SK-N-DZ (cell line): ENCODE results near the gene PLXDC2.

Experiments used
- DNase-seq: peaks from one replicate; pipeline ENCODE4 v3.0.0-alpha.2; 2015; ENCODE audit warnings: low spot score

Gene PLXDC2

GRCh38 chr10:19911886-19912285 is 95.7 kb downstream of the PLXDC2 start:
- DNase-seq, result no peak

DNA sequence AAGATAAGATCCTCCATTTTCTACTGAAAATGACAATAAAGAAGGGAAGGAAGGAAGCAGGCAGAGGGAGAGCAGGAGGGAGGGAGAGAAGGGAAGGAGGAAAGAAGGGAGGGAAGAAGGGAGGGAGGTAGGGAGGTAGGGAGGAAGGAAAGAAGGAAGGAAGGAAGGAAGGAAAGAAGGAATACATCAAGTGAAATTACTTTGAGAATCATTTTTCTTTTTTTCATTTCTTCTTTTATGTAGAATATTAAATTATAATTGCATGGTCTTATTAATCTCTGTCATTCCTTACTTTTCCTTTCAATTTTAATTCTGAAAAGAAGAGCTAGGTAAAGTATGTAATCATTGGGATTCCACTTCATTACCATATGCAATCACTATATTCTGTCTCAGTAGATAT is 97.8 kb downstream of the PLXDC2 start:
- DNase-seq, result no peak

DNA sequence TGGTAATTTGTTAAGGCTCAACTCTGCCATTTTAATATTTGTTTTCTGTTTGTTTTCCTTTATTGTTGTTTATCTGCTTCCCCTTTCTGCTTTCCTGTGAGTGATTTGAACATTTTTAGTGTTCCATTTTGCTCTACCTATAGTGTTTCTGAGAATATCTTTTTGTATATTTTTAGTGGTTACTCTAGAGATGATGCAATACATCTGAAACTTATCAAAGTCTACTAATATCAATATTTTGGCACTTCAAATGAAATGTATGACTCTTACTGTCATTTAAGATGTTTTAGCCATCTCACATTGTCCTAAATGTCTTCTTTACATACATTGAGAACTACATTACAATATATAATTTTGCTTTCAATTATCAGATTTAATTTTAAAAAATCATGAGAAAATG is 98.9 kb downstream of the PLXDC2 start:
- no peak for DNase-seq

GRCh38 chr10:19915816-19916215 is 99.6 kb downstream of the PLXDC2 start:
- DNase-seq, result no peak

GRCh38 chr10:19917751-19918478 is 101.7 kb downstream of the PLXDC2 start:
- DNase-seq, result no peak

DNA sequence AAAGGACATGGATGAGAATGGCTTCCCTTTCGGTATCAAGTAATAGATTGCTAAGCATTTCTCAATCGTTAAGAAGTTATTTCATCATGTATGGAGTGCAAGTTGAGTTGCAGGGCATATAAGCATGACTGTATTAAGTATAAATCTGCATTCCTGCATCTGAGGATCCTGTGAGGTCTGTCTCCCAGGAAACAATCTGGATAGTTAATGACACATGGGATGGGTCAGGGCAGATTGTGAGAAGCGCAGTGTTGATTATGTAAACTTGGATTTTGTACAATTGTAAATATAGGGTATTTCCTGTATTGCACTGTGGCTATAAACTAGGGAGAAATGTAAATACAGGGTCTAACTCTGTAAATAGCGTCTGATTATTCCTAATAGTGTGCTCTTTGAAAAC is 102.6 kb downstream of the PLXDC2 start:
- DNase-seq, result no peak

DNA sequence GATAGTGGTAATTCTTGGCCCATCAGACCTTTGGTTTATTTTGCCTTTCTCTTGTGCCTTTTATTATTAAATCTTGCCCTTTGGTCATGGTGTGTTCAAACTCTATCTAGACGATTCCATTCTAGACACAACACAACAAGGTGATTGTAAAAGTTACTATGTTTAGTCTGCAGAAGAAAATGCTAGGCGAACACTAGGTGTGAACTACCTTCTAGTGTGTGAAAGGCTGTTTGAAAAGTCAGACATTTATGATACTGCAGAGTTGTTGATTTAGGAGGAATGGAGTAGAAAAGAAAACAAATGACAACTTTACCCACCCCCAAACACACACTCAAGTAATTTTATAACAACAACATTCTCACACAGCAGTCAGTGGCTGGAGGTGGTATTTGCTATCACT is 103.4 kb downstream of the PLXDC2 start:
- no peak for DNase-seq

- no peak for DNase-seq
Measured at GRCh38 chr10:19920075-19920726, 104.0 kb downstream of the PLXDC2 start.

DNA sequence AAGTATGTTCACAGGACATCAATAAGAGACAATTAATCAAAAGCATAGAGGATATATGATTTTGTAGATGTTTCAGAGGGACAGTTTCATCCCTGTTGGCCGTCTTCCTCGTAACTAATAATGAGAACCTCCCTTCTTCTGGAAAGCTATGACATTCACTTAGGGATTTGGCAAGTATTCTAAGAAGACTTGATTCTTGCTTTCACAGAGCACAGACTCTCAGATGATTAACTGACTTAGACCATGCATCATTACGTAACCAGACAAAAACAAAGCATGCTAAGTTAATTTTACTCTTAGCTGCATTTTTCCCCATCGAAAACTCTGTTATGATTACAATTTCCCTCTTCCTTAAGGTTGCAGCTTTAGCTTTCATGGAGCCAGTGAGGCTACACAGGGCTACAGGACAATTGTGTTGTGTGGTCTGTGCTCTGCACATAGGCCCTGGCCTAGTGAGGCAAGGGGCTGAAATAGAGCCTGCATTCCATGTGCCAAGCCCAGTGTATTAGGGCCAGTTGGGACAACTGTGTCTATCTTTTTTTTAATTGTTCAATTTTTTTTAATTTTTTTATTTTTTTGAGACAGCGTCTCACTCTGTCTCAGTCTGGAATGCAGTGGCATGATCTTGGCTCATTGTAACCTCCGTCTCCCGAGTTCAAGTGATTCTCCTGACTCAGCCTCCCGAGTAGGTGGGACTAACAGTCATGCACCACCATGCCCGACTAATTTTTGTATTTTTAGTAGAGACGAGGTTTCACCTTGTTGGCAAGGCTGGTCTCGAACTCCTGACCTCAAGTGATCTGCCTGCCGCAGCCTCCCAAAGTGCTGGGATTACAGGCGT is 105.3 kb downstream of the PLXDC2 start:
- DNase-seq, result no peak

DNA sequence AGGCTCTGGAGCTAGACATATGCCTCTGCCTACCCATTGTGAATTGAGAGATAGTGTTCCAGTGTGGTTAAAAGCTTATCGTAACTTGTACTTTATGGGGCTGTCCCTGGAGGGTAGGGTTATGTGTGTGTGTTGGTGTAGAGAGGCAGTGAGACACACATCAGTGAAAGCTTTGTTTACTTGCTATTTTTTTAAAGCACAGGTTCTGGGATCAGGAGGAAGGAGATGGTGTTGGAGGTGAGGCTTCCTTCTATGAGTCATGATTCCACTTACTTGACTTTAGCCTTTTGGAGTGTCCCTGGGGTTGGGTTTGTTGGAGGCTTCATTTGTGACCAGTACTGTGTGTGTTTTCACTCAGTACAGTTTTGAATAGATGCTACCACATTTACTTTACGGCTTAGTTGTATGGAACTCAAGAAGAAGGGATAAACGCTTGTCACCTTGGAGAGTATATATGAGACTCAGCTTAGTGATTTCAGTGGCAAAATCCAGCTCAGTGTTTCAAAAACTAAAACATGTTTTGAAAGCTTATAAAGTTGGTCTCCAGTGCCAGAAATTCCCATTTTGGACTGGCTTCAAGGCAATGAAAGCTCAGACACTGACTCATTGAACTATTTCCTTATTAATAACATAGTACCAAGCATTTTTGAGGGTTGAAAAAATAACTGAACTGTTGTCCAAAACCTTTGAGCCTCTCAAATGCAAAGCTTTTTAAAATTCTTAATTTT is 106.2 kb downstream of the PLXDC2 start:
- DNase-seq, result no peak

DNA sequence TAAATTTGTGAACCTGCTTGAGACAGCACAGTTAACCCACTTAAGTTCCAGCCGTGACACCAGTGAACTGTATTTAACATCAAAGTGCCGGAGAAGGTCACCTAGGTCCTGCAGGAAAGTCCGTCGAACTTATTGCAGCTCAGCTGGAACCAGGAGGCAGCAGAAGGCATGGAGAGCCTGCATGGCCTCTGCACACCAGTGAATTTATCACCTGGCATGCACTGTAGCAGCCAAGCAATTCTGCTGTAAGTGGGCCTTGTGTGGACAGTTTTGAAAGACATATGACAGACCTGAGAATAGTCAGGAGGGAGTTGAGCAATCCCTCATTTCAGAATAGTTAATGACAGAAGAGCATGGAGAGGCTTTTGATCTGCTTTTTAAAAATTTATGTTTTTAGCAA is 108.8 kb downstream of the PLXDC2 start:
- DNase-seq, result no peak

- no peak for DNase-seq
Measured at GRCh38 chr10:19928936-19929335, 112.7 kb downstream of the PLXDC2 start.

DNA sequence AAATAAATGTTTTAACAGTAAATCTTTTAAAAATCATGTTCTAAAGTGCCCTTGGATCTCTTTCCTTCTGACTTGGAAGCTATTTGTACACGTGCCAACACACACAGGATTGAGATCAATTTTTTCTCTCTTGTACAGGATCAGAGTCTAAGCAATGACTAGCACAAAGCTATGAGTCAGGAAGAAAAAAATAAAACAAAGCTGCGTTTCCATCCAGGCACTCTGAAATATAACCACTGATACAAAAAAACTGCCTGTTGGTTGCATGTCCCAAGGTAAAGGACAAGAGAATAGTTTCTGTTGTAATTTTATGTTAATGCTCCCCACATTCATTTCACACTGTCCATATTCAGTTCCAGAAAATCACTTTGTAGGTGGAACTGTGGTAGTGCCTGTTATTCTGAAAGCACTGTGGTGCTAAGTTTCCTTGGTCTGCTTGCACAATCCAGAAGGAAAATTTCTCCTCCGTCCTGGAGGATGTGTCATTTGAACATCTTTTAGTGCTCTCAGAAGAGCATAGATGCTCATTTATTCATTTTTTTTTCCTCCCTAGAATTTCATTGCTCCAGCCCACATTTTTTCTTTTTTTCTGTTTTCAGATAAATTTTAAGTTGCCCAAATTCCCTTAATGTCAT is 113.4 kb downstream of the PLXDC2 start:
- no peak for DNase-seq

- no peak for DNase-seq
Measured at GRCh38 chr10:19930936-19931893, 115.0 kb downstream of the PLXDC2 start.

DNA sequence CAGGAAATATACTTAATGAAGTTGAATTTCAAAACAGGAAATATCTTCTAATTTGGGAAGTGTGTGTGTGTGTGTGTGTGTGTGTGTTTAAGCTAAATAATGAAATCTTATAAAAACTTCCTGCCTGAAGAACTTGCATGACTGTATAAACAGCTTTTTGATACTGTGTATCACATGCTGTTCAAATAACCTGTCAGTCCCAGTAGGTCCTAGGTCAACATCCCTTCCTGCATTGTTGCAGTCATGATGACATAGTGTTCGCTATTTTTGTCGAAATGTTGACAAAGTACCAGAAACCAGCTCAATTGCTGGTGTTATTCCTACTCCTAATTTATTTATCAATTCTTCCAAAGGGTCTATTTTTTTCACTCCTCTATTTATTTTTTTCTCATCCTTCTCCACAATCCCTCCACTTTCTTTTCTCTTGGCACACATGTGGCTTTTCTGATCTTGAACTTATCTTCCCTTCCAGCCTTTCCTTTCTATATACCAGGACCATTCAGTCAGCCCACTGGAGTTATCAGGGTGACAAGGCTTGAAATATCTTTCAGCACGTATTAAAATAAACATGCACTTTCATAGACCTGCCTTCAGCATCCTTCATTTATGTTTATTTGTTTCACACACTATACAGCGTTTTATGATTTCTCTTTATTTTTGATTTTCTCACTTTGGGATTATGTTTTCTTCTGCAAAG is 115.8 kb downstream of the PLXDC2 start:
- no peak for DNase-seq

DNA sequence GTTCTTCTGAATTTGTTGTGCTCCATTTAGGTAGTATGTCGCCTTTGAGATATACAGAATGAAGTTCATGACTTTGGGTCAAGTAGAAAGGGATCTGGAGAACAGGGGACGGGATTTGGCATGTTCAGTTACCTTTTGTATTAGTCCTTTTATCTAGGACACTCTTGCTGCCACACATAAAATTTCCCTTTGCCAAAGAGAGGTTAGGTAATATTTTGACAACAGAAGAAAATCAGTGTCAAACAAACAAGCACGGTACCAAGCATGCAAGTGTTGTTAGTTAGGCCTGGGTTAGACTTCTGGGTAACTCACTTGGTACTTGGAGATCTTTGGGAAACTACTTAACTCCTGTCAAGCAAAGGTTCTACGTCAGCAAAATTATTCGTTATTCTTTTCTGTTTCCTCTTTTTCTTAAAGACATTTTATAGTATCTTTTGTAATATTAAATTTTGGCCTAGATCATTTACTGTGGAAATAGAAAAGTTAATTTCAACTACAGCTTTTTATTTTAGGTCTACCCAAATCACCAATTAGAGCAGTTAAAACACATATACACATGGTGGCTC is 116.7 kb downstream of the PLXDC2 start:
- DNase-seq, result no peak

DNA sequence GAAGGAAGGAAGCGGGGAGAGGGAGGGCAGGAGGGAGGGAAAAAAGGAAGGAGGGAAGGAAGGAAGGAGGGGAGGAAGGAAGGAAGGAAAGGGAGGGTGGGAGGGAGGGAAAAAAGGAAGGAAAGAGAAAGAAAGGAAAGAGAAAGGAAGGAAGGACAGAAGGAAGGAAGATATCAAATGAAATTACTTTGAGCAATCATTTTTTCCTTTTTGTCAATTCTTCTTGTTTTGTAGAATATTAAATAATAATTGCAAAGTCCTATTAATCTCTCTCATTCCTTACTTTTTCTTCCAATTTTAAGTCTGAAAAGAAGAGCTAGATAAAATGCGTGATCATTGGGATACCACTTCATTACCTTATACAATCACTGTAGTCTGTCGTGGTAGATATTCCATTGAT is 117.5 kb downstream of the PLXDC2 start:
- no peak for DNase-seq

DNA sequence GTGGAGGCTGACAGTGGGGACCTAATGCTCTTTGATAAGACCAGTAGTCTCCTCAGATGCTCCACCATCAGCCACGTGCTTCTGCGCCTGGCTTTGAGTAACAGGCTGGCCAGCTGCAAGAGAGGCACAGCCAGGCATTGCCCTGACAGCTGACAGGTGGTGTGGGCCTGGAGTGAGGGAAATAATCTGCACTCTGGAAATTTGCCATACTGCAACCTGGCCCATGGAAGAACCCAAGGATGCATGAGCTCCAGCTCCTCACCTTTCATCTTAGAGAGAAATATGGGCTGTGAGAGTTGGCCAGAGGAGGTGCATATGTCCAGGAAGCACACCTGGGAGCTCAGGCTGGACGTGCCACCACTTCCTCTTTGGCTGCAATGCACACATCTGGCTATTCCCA is 118.9 kb downstream of the PLXDC2 start:
- no peak for DNase-seq

GRCh38 chr10:19936289-19936688 is 120.1 kb downstream of the PLXDC2 start:
- DNase-seq, result no peak
